Esophagus squamous epithelium (tissue), 4 donors: Measurements from ENCODE around the gene PRKCQ.

Experiments
- POLR2A ChIP-seq, 4 donors: fragments of 450-650 bp; IDR thresholded peaks; one replicate each; pipeline ENCODE4 v1.6.1; 2017; ENCODE audit warnings: antibody characterized with exemption in 4 of 4, mild to moderate bottlenecking in 4 of 4, moderate library complexity in 3 of 4
- TF ChIP-seq, protein P1 (sequence below), 6 experiments: fragments of 450-650 bp in 4 of 6; fragments of 200-600 bp in 2 of 6; sonication (generic) in 2 of 6; IDR thresholded peaks; one replicate each; pipeline ENCODE4 v1.5.1; 2016 to 2019; ENCODE audit warnings: antibody characterized with exemption in 6 of 6, mild to moderate bottlenecking in 4 of 6, moderate library complexity in 4 of 6

DNA sequence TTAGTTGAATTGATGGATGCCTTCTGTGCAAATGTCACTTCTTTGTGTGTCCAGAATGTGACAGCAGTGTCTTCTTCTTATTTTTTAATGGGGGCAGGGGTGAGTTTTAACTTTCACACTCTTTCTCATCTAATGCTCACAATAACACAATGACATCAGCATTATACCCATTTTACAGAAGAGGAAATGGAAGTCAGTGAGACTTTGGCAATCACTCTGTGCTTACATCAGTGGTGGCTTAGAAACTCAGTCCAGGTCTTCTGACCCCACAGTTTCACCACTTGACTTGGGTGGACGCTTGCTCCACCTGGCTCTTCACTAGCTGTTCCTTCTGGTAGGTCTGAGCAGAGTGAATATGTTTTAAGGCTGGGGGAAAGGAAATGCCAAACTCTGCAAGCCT is 124.0 kb downstream of the PRKCQ start:
- TF ChIP-seq POLR2A (IDR thresholded peaks at IDR 0.05), result no peak
- TF ChIP-seq, protein P1, sequence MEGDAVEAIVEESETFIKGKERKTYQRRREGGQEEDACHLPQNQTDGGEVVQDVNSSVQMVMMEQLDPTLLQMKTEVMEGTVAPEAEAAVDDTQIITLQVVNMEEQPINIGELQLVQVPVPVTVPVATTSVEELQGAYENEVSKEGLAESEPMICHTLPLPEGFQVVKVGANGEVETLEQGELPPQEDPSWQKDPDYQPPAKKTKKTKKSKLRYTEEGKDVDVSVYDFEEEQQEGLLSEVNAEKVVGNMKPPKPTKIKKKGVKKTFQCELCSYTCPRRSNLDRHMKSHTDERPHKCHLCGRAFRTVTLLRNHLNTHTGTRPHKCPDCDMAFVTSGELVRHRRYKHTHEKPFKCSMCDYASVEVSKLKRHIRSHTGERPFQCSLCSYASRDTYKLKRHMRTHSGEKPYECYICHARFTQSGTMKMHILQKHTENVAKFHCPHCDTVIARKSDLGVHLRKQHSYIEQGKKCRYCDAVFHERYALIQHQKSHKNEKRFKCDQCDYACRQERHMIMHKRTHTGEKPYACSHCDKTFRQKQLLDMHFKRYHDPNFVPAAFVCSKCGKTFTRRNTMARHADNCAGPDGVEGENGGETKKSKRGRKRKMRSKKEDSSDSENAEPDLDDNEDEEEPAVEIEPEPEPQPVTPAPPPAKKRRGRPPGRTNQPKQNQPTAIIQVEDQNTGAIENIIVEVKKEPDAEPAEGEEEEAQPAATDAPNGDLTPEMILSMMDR (IDR thresholded peaks at IDR 0.05), result no peak
